Natural killer cell (primary cell): ENCODE data around the gene SLC39A3. TPM values are rescaled to one million over a fixed set of nuclear protein-coding genes. Genes with fewer than 3 reads are reported as not detected.

Experiments
- ATAC-seq, 3 donors: fragments of 150-1000 bp in 2 of 3; fragments of 200-7000 bp in 1 of 3; cut with Tn5 transposase; 1 replicate in 1 of 3; 2 replicates in 2 of 3; pipeline ENCODE4 v1.10.0; 2021; ENCODE audit warnings: mild to moderate bottlenecking in 2 of 3, moderate library complexity in 2 of 3
- DNase-seq, 2 donors: peaks; one replicate each; pipeline versions ENCODE4 v3.0.0 to v3.0.0-alpha.2; 2013 to 2021; ENCODE audit warnings: mixed read lengths in 1 of 2
- H3K27ac ChIP-seq: one replicate; pipeline ENCODE4 v1.5.1; 2013; ENCODE audit warnings: mild to moderate bottlenecking, low read length
- H3K27me3 ChIP-seq: one replicate; pipeline ENCODE4 v1.6.1; 2013; ENCODE audit warnings: low read length; ENCODE audit not compliant: control insufficient read depth, insufficient read depth
- H3K36me3 ChIP-seq: one replicate; pipeline ENCODE4 v1.6.1; 2013; ENCODE audit warnings: low read length; ENCODE audit not compliant: control insufficient read depth, insufficient read depth
- H3K4me1 ChIP-seq: one replicate; pipeline ENCODE4 v1.6.1; 2013; ENCODE audit warnings: low read length; ENCODE audit not compliant: control insufficient read depth, insufficient read depth
- H3K4me3 ChIP-seq: one replicate; pipeline ENCODE4 v1.5.1; 2013; ENCODE audit warnings: low read length
- H3K9me3 ChIP-seq: one replicate; pipeline ENCODE4 v1.6.1; 2013; ENCODE audit warnings: low read length; ENCODE audit not compliant: control insufficient read depth, insufficient read depth
- H3K27ac Mint-ChIP-seq, 2 donors: one replicate each; pipeline ENCODE4 v1.8.0; 2022; ENCODE audit warnings: mild to moderate bottlenecking in 2 of 2, mixed read lengths in 2 of 2, moderate library complexity in 1 of 2
- H3K27me3 Mint-ChIP-seq, 2 donors: one replicate each; pipeline ENCODE4 v1.8.0; 2022; ENCODE audit warnings: low read depth in 2 of 2, mixed read lengths in 2 of 2
- H3K36me3 Mint-ChIP-seq: one replicate; pipeline ENCODE4 v1.8.0; 2022; ENCODE audit warnings: mixed read lengths
- H3K4me1 Mint-ChIP-seq, 2 donors: one replicate each; pipeline ENCODE4 v1.8.0; 2022; ENCODE audit warnings: mixed read lengths in 2 of 2
- H3K4me3 Mint-ChIP-seq: one replicate; pipeline ENCODE4 v1.8.0; 2022; ENCODE audit warnings: mild to moderate bottlenecking, moderate library complexity, mixed read lengths
- H3K9me3 Mint-ChIP-seq, 2 donors: one replicate each; pipeline ENCODE4 v1.8.0; 2022; ENCODE audit warnings: mixed read lengths in 2 of 2
- CTCF ChIP-seq: fragments of 200-600 bp; IDR thresholded peaks from one replicate; pipeline ENCODE4 v1.8.0; 2022; ENCODE audit warnings: antibody characterized with exemption
- WGBS: methylation state at CpG from one replicate; pipeline ENCODE4 v1.1.7; 2013; ENCODE audit warnings: missing lambda C conversion rate; ENCODE audit not compliant: insufficient coverage; 5-methylcytosine and 5-hydroxymethylcytosine counted together
- intact Hi-C: fragments of 100-400 bp; cut with micrococcal nuclease; formaldehyde crosslinking; loops from one replicate; pipeline ENCODE4 v1.14.2; 2022
- total RNA-seq, 4 donors: library from RNA; stranded (reverse); fragments of 120-200 nt in 1 of 4; gene quantifications; one replicate each; pipeline versions ENCODE4 v1.2.3 to v1.2.4, GENCODE V29; 2013 to 2022

Gene SLC39A3
- total RNA-seq, 3 donors from 2014 or later (not counting 1 experiment from before 2014, with no cell fraction given), result 14.8 to 29.4 (median 19.6) TPM

GRCh38 chr19:2756921-2757881 lies 17.4 kb upstream of the SLC39A3 start:
- H3K36me3 ChIP-seq, result peaks cover 38% of the 10 kb centered on the region
- Mint-ChIP-seq H3K27ac (no peak overlapping the region), H3K4me3 (no peak overlapping the region), H3K4me1 (no peaks in the 10 kb centered on the region), H3K27me3 (no peaks in the 10 kb centered on the region), H3K36me3 (no peaks in the 10 kb centered on the region), H3K9me3 (no peaks in the 10 kb centered on the region)
- H3K9me3 ChIP-seq, result no peaks in the 10 kb centered on the region
- intact Hi-C loops, result no loop called here
- H3K27me3 ChIP-seq, result no peaks in the 10 kb centered on the region
- 95% methylated on average over 48 of the region's 48 CpGs for WGBS
- DNase-seq (no peak), ATAC-seq (no peak)
- no peaks in the 10 kb centered on the region for H3K4me1 ChIP-seq
- H3K27ac ChIP-seq, result no peak overlapping the region
- no peak overlapping the region for H3K4me3 ChIP-seq
- no peak for TF ChIP-seq CTCF

- TF ChIP-seq CTCF, result no peak
- no peaks in the 10 kb centered on the region for H3K4me1 Mint-ChIP-seq
- H3K27ac Mint-ChIP-seq, result no peak overlapping the region
- intact Hi-C loops, result no loop called here
- H3K9me3 Mint-ChIP-seq, result no peaks in the 10 kb centered on the region
- DNase-seq (no peak), ATAC-seq (no peak)
- H3K4me3 Mint-ChIP-seq, result no peak overlapping the region
- no peak overlapping the region for H3K27ac ChIP-seq
- H3K4me1 ChIP-seq, result no peaks in the 10 kb centered on the region
- no peaks in the 10 kb centered on the region for H3K27me3 ChIP-seq
- no peak overlapping the region for H3K4me3 ChIP-seq
- no peaks in the 10 kb centered on the region for H3K9me3 ChIP-seq
- no peaks in the 10 kb centered on the region for H3K36me3 Mint-ChIP-seq
- peaks cover 33% of the 10 kb centered on the region for H3K36me3 ChIP-seq
- WGBS, result 79% methylated on average over 8 of the region's 8 CpGs
- H3K27me3 Mint-ChIP-seq, result no peaks in the 10 kb centered on the region
Measured at GRCh38 chr19:2756477-2756876, 16.7 kb upstream of the SLC39A3 start.

GRCh38 chr19:2755811-2756210 lies 16.0 kb upstream of the SLC39A3 start:
- H3K36me3 Mint-ChIP-seq, result no peaks in the 10 kb centered on the region
- no peaks in the 10 kb centered on the region for H3K4me1 Mint-ChIP-seq
- Histone ChIP-seq H3K4me1 (no peaks in the 10 kb centered on the region), H3K27me3 (no peaks in the 10 kb centered on the region), H3K36me3 (peaks cover 29% of the 10 kb centered on the region), H3K4me3 (no peak overlapping the region), H3K9me3 (no peaks in the 10 kb centered on the region), H3K27ac (no peak overlapping the region)
- no peaks in the 10 kb centered on the region for H3K9me3 Mint-ChIP-seq
- ATAC-seq (no peak), DNase-seq (no peak)
- 92% methylated on average over 11 of the region's 16 CpGs for WGBS
- H3K4me3 Mint-ChIP-seq, result no peak overlapping the region
- no peak overlapping the region for H3K27ac Mint-ChIP-seq
- TF ChIP-seq CTCF, result no peak
- H3K27me3 Mint-ChIP-seq, result no peaks in the 10 kb centered on the region
- intact Hi-C loops, result no loop called here

- H3K27ac ChIP-seq, result no peak overlapping the region
- H3K27me3 ChIP-seq, result no peaks in the 10 kb centered on the region
- no peaks in the 10 kb centered on the region for H3K9me3 Mint-ChIP-seq
- no peak for DNase-seq
- 98% methylated on average over 16 of the region's 16 CpGs for WGBS
- peaks cover 27% of the 10 kb centered on the region for H3K36me3 ChIP-seq
- no peaks in the 10 kb centered on the region for H3K36me3 Mint-ChIP-seq
- H3K4me3 ChIP-seq, result no peak overlapping the region
- TF ChIP-seq CTCF, result no peak
- no peaks in the 10 kb centered on the region for H3K4me1 ChIP-seq
- ATAC-seq, result no peak
- H3K9me3 ChIP-seq, result no peaks in the 10 kb centered on the region
- H3K4me1 Mint-ChIP-seq, result no peaks in the 10 kb centered on the region
- intact Hi-C loops, result no loop called here
- no peak overlapping the region for H3K27ac Mint-ChIP-seq
- H3K27me3 Mint-ChIP-seq, result no peaks in the 10 kb centered on the region
- no peak overlapping the region for H3K4me3 Mint-ChIP-seq
Measured at GRCh38 chr19:2755448-2755705, 15.6 kb upstream of the SLC39A3 start.
